Neural progenitor cell (in vitro differentiated cells): ENCODE data around the gene CELF4.

Experiments used
- EZH2phosphoT487 ChIP-seq: fragments of 200-600 bp; sonication (generic); IDR thresholded peaks from 2 replicates; pipeline ENCODE4 v1.6.1; 2017; ENCODE audit warnings: antibody characterized with exemption
- TF ChIP-seq, protein P1 (sequence below): fragments of 200-600 bp; sonication (generic); IDR thresholded peaks from 2 replicates; pipeline ENCODE4 v1.5.1; 2017; ENCODE audit warnings: antibody characterized with exemption, mild to moderate bottlenecking

DNA sequence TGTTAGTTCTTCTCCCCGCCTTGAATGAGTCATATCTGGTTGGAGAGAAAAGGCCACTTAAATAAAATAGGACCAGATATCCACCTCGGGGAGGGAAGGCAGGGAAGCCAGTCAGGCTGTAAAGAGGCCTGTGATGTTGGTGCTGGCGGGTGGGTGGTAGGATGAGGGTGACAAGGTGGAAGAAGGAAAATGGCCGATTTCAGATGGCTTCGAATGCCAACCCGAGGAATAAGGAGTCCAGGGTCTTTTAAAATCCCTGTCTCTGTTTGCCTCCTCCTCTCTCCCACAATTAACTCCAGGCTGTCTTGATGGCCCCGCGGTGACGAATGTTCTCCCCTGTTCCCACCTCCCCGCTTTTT is 41.5 kb downstream of the CELF4 start:
- TF ChIP-seq, protein P1, sequence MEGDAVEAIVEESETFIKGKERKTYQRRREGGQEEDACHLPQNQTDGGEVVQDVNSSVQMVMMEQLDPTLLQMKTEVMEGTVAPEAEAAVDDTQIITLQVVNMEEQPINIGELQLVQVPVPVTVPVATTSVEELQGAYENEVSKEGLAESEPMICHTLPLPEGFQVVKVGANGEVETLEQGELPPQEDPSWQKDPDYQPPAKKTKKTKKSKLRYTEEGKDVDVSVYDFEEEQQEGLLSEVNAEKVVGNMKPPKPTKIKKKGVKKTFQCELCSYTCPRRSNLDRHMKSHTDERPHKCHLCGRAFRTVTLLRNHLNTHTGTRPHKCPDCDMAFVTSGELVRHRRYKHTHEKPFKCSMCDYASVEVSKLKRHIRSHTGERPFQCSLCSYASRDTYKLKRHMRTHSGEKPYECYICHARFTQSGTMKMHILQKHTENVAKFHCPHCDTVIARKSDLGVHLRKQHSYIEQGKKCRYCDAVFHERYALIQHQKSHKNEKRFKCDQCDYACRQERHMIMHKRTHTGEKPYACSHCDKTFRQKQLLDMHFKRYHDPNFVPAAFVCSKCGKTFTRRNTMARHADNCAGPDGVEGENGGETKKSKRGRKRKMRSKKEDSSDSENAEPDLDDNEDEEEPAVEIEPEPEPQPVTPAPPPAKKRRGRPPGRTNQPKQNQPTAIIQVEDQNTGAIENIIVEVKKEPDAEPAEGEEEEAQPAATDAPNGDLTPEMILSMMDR = no peak
- no peak for TF ChIP-seq EZH2phosphoT487
